ENCODE measurements around the gene SH3PXD2B. TPM values are rescaled to one million over a fixed set of nuclear protein-coding genes. Genes with fewer than 3 reads are reported as not detected.

SH3PXD2B gene
- total and polyA plus RNA-seq, 11 donors: 1.1 to 22.7 (median 6.9) TPM

- Histone ChIP-seq H3K9me3 (peaks cover 0 to 15% (median 2%) of the 10 kb centered on the region in 12 donors), H3K27ac (no peak overlapping the region), H3K36me3 (no peaks in the 10 kb centered on the region), H3K27me3 (no peaks in the 10 kb centered on the region), H3K4me3 (no peak overlapping the region), H3K4me1 (no peaks in the 10 kb centered on the region)
- TF ChIP-seq CTCF (IDR thresholded peaks at IDR 0.05) (no peak), POLR2A (IDR thresholded peaks at IDR 0.05) (no peak)
- WGBS, 4 donors: 73 to 80% (median 76%) methylated on average over 9 of the region's 9 CpGs
- intact Hi-C loops (cut with DNase I): no loop called here
- DNase-seq (no peak), ATAC-seq (no peak)
These were observed 152.1 kb downstream of the SH3PXD2B start for GRCh38 chr5:172302047-172302710.

GRCh38 chr5:172299916-172300439 lies 154.3 kb downstream of the SH3PXD2B start:
- Histone ChIP-seq H3K9me3 (peaks cover 0 to 3% (median 0%) of the 10 kb centered on the region in 12 donors), H3K4me3 (no peak overlapping the region), H3K4me1 (no peaks in the 10 kb centered on the region), H3K27ac (no peak overlapping the region), H3K36me3 (no peaks in the 10 kb centered on the region), H3K27me3 (no peaks in the 10 kb centered on the region)
- TF ChIP-seq CTCF (IDR thresholded peaks at IDR 0.05): no peak
- no peak for TF ChIP-seq POLR2A (IDR thresholded peaks at IDR 0.05)
- no peak for DNase-seq
- WGBS, 4 donors: 90 to 96% (median 93%) methylated on average over 2 of the region's 2 CpGs
- intact Hi-C loops (cut with DNase I): loop anchor here in 3 of 10 donors (10.0 kb wide), 2 partner anchors 105 to 385 kb away; partner anchors contain the start of gene EFCAB9 (in 1 of the 3)
- no peak for ATAC-seq

GRCh38 chr5:172294831-172295230 lies 159.5 kb downstream of the SH3PXD2B start:
- Histone ChIP-seq H3K27me3 (no peaks in the 10 kb centered on the region), H3K27ac (no peak overlapping the region), H3K9me3 (no peaks in the 10 kb centered on the region), H3K36me3 (no peaks in the 10 kb centered on the region), H3K4me3 (no peak overlapping the region), H3K4me1 (peaks cover 0 to 6% (median 0%) of the 10 kb centered on the region in 12 donors)
- DNase-seq (no peak), ATAC-seq (no peak)
- TF ChIP-seq CTCF (IDR thresholded peaks at IDR 0.05): no peak
- no peak for TF ChIP-seq POLR2A (IDR thresholded peaks at IDR 0.05)
- intact Hi-C loops (cut with DNase I): loop anchor here in 4 of 10 donors (5.0 to 10.0 kb wide), 4 partner anchors 100 to 380 kb away; partner anchors contain the start of genes EFCAB9 (in 1 of the 4) and STK10 (in 1 of the 4)

GRCh38 chr5:172293745-172294342 lies 160.5 kb downstream of the SH3PXD2B start:
- DNase-seq: no peak
- H3K9me3 ChIP-seq: no peaks in the 10 kb centered on the region
- no peaks in the 10 kb centered on the region for H3K36me3 ChIP-seq
- intact Hi-C loops (cut with DNase I): loop anchor here in 6 of 10 donors (2.0 to 10.0 kb wide), 6 partner anchors 99 to 379 kb away; partner anchors contain the start of genes STK10 (in 2 of the 6) and EFCAB9 (in 1 of the 6)
- WGBS, 4 donors: 65 to 81% (median 78%) methylated on average over 2 of the region's 2 CpGs
- ATAC-seq: no peak
- no peaks in the 10 kb centered on the region for H3K27me3 ChIP-seq
- H3K4me3 ChIP-seq: no peak overlapping the region
- TF ChIP-seq CTCF (IDR thresholded peaks at IDR 0.05) (no peak), POLR2A (IDR thresholded peaks at IDR 0.05) (no peak)
- H3K4me1 ChIP-seq: peaks cover 0 to 6% (median 0%) of the 10 kb centered on the region in 12 donors
- H3K27ac ChIP-seq: no peak overlapping the region
